Lower leg skin (tissue), 3 donors: Measurements from ENCODE around the gene URM1.
"Not testable (repeated sequence)": the region's sequence is repeated elsewhere in the genome, so short reads cannot be mapped to it uniquely, and the experiment has no call there.

Source experiments
- CTCF ChIP-seq, 3 donors: fragments of 450-650 bp; IDR thresholded peaks; one replicate each; pipeline ENCODE4 v1.5.1; 2016; ENCODE audit warnings: antibody characterized with exemption in 3 of 3, mild to moderate bottlenecking in 3 of 3, moderate library complexity in 2 of 3
- POLR2A ChIP-seq, 2 donors: fragments of 450-650 bp; IDR thresholded peaks; one replicate each; pipeline ENCODE4 v1.6.1; 2016 to 2017; ENCODE audit warnings: antibody characterized with exemption in 2 of 2, mild to moderate bottlenecking in 1 of 2, moderate library complexity in 1 of 2

- TF ChIP-seq POLR2A, CTCF (IDR thresholded peaks at IDR 0.05): not testable (repeated sequence)
Observed at GRCh38 chr9:128422022-128422782, 51.0 kb downstream of the URM1 start.
